OCI-LY1 (cell line): ENCODE data around the gene ADK.

Source experiments
- EZH2 ChIP-seq: fragments of 200-600 bp; sonication (generic), shearing (Covaris generic); IDR thresholded peaks from 2 replicates; pipeline ENCODE4 v1.8.0; 2017; ENCODE audit warnings: borderline replicate concordance, mixed run types, mild to moderate bottlenecking, antibody characterized with exemption, low read length, moderate library complexity, mixed read lengths
- TF ChIP-seq, protein P1 (sequence below): fragments of 200-600 bp; sonication (generic), shearing (Covaris generic); IDR thresholded peaks from 2 replicates; pipeline ENCODE4 v1.5.1; 2017; ENCODE audit warnings: mild to moderate bottlenecking, antibody characterized with exemption, low read length, moderate library complexity, mixed read lengths

DNA sequence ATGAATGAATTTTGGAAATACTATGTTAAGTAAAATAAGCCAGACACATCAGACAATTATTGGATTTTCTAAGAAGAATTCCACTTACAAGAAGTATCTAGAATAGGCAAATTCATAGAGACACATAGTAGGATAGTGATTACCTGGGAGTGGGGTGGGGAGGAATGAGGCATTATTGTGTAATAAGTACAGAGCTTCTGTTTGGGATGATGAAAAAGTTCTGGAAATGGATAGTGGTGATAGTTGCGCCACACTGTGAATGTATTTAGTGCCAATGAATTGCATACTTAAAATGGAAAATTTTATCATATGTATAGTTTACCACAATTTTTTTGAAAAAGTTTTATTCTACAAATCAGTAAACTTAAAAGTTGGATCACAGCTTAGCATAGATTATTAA lies 378.2 kb downstream of the ADK start:
- no peak for TF ChIP-seq EZH2
- TF ChIP-seq, protein P1, sequence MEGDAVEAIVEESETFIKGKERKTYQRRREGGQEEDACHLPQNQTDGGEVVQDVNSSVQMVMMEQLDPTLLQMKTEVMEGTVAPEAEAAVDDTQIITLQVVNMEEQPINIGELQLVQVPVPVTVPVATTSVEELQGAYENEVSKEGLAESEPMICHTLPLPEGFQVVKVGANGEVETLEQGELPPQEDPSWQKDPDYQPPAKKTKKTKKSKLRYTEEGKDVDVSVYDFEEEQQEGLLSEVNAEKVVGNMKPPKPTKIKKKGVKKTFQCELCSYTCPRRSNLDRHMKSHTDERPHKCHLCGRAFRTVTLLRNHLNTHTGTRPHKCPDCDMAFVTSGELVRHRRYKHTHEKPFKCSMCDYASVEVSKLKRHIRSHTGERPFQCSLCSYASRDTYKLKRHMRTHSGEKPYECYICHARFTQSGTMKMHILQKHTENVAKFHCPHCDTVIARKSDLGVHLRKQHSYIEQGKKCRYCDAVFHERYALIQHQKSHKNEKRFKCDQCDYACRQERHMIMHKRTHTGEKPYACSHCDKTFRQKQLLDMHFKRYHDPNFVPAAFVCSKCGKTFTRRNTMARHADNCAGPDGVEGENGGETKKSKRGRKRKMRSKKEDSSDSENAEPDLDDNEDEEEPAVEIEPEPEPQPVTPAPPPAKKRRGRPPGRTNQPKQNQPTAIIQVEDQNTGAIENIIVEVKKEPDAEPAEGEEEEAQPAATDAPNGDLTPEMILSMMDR, result no peak
